Ovary (tissue), 3 donors: Measurements from ENCODE around the gene BTG2.

Experiments used
- EP300 ChIP-seq: sonication (generic); formaldehyde crosslinking; IDR thresholded peaks from one replicate; pipeline ENCODE4 v1.6.1; 2017; ENCODE audit warnings: antibody characterized with exemption
- POLR2A ChIP-seq: fragments of 450-650 bp; IDR thresholded peaks from one replicate; pipeline ENCODE4 v1.6.1; 2017; ENCODE audit warnings: antibody characterized with exemption, mild to moderate bottlenecking, moderate library complexity
- TF ChIP-seq, protein P1 (sequence below), 3 donors: fragments of 450-650 bp in 2 of 3; fragments of 200-600 bp in 1 of 3; IDR thresholded peaks; one replicate each; pipeline versions ENCODE4 v1.5.1 to v1.8.0; 2016 to 2022; ENCODE audit warnings: antibody characterized with exemption in 3 of 3, mild to moderate bottlenecking in 1 of 3
- donor health status: DM: no; HTN: no; CAD: no.

DNA sequence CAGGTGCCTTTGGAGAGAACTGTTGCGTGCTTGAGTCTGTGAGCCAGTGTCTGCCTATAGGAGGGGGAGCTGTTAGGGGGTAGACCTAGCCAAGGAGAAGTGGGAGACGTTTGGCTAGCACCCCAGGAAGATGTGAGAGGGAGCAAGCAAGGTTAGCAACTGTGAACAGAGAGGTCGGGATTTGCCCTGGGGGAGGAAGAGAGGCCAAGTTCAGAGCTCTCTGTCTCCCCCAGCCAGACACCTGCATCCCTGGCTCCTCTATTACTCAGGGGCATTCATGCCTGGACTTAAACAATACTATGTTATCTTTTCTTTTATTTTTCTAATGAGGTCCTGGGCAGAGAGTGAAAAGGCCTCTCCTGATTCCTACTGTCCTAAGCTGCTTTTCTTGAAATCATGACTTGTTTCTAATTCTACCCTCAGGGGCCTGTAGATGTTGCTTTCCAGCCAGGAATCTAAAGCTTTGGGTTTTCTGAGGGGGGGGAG, 2.4 kb downstream of the BTG2 start:
- TF ChIP-seq, protein P1, sequence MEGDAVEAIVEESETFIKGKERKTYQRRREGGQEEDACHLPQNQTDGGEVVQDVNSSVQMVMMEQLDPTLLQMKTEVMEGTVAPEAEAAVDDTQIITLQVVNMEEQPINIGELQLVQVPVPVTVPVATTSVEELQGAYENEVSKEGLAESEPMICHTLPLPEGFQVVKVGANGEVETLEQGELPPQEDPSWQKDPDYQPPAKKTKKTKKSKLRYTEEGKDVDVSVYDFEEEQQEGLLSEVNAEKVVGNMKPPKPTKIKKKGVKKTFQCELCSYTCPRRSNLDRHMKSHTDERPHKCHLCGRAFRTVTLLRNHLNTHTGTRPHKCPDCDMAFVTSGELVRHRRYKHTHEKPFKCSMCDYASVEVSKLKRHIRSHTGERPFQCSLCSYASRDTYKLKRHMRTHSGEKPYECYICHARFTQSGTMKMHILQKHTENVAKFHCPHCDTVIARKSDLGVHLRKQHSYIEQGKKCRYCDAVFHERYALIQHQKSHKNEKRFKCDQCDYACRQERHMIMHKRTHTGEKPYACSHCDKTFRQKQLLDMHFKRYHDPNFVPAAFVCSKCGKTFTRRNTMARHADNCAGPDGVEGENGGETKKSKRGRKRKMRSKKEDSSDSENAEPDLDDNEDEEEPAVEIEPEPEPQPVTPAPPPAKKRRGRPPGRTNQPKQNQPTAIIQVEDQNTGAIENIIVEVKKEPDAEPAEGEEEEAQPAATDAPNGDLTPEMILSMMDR (IDR thresholded peaks at IDR 0.05), result no peak
- no peak for TF ChIP-seq POLR2A
- TF ChIP-seq EP300, result no peak
